CD4-positive, alpha-beta T cell treated with Interferon alpha-2 for 1 hour (primary cell): ENCODE results near the gene PLCD1.
"Not testable (repeated sequence)": the region's sequence is repeated elsewhere in the genome, so short reads cannot be mapped to it uniquely, and the experiment has no call there.

ENCODE experiments used
- DNase-seq, 2 donors: peaks; one replicate each; pipeline ENCODE4 v3.0.0-alpha.2; 2020 to 2022

Gene PLCD1

GRCh38 chr3:37984051-37984450, 45.4 kb downstream of the PLCD1 start:
- no peak for DNase-seq

- no peak for DNase-seq
Observed at GRCh38 chr3:37982331-37982730, 47.1 kb downstream of the PLCD1 start.

- no peak for DNase-seq
Observed at GRCh38 chr3:37981348-37981664, 48.1 kb downstream of the PLCD1 start.

GRCh38 chr3:37980462-37981347, 48.7 kb downstream of the PLCD1 start:
- DNase-seq = no peak

GRCh38 chr3:37979541-37980461, 49.6 kb downstream of the PLCD1 start:
- DNase-seq = peak in 1 of 2 donors; percentile 38

- peak; percentile 69 to 79 for DNase-seq
Observed at GRCh38 chr3:37974121-37975083, 55.0 kb downstream of the PLCD1 start.

GRCh38 chr3:37973246-37974054, 56.0 kb downstream of the PLCD1 start:
- no peak for DNase-seq

- DNase-seq = not testable (repeated sequence)
Observed at GRCh38 chr3:37972056-37972455, 57.4 kb downstream of the PLCD1 start.

GRCh38 chr3:37971467-37971866, 58.0 kb downstream of the PLCD1 start:
- DNase-seq = no peak

- no peak for DNase-seq
Observed at GRCh38 chr3:37970802-37971201, 58.6 kb downstream of the PLCD1 start.

GRCh38 chr3:37969596-37970100, 59.8 kb downstream of the PLCD1 start:
- DNase-seq = no peak

GRCh38 chr3:37968813-37969595, 60.4 kb downstream of the PLCD1 start:
- DNase-seq = no peak

- no peak for DNase-seq
Observed at GRCh38 chr3:37968199-37968598, 61.2 kb downstream of the PLCD1 start.

GRCh38 chr3:37967260-37967881, 62.1 kb downstream of the PLCD1 start:
- peak; percentile 51 to 60 for DNase-seq

- DNase-seq = no peak
Observed at GRCh38 chr3:37964716-37965115, 64.7 kb downstream of the PLCD1 start.

- DNase-seq = no peak
Observed at GRCh38 chr3:37964146-37964545, 65.3 kb downstream of the PLCD1 start.

GRCh38 chr3:37963635-37964034, 65.8 kb downstream of the PLCD1 start:
- DNase-seq = no peak

- DNase-seq = no peak
Observed at GRCh38 chr3:37963016-37963415, 66.4 kb downstream of the PLCD1 start.

GRCh38 chr3:37961622-37962431, 67.6 kb downstream of the PLCD1 start:
- no peak for DNase-seq
